ENCODE data around the gene CAPN2.
A peak's percentile ranks its signal among the peaks of the same experiment; 100 is the strongest.

Gene CAPN2

DNA sequence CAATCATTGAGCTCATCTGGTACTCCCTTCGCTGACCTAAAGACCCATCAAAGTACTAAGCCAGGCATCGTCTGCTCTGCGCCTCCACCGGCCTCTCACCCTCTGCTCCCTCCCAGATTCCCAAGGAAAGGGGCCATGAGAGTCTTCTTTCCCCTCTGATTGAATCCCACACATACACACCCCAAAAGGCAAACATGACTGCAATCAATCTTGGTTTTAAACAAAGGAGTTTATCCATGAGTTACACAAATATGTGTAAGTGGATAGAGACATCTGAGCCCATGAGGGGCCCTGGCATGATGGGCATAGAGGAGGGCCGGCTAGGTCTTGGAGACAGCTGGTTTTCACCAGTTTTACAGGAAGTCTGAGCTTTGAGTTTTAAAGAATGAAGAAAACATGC lies 50.9 kb downstream of the CAPN2 start:
- Mint-ChIP-seq H3K36me3 (ENCODE audit: low read depth) (peaks cover 69% of the 10 kb centered on the region), H3K27me3 (ENCODE audit: low read depth) (no peaks in the 10 kb centered on the region), H3K27ac (peak overlapping the region; percentile 31), H3K4me1 (ENCODE audit: low read depth) (no peaks in the 10 kb centered on the region), H3K9me3 (no peaks in the 10 kb centered on the region), H3K4me3 (no peak overlapping the region)
- no peak for DNase-seq (ENCODE audit: low spot score)

DNA sequence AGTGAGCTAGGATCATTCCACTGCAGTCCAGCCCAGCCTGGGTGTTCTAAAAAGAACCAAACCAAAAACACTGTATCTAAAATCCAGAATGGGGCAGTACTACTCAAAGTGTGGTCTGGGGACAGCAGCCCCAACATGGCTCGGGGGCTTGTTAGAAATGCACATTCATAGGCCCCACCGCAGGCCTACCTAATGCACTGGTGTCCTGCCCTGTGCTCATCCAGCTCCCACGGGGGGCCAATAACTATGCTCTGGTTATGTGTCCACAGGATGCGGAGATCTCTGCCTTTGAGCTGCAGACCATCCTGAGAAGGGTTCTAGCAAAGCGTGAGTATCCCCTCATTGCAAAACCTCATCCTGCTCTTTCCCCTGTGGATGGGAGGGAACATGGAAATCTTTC lies 51.5 kb downstream of the CAPN2 start:
- H3K36me3 Mint-ChIP-seq (ENCODE audit: low read depth), result peaks cover 68% of the 10 kb centered on the region
- H3K9me3 Mint-ChIP-seq, result no peaks in the 10 kb centered on the region
- H3K27me3 Mint-ChIP-seq (ENCODE audit: low read depth), result no peaks in the 10 kb centered on the region
- H3K4me1 Mint-ChIP-seq (ENCODE audit: low read depth), result no peaks in the 10 kb centered on the region
- no peak overlapping the region for H3K27ac Mint-ChIP-seq
- H3K4me3 Mint-ChIP-seq, result no peak overlapping the region
- DNase-seq (ENCODE audit: low spot score), result no peak

DNA sequence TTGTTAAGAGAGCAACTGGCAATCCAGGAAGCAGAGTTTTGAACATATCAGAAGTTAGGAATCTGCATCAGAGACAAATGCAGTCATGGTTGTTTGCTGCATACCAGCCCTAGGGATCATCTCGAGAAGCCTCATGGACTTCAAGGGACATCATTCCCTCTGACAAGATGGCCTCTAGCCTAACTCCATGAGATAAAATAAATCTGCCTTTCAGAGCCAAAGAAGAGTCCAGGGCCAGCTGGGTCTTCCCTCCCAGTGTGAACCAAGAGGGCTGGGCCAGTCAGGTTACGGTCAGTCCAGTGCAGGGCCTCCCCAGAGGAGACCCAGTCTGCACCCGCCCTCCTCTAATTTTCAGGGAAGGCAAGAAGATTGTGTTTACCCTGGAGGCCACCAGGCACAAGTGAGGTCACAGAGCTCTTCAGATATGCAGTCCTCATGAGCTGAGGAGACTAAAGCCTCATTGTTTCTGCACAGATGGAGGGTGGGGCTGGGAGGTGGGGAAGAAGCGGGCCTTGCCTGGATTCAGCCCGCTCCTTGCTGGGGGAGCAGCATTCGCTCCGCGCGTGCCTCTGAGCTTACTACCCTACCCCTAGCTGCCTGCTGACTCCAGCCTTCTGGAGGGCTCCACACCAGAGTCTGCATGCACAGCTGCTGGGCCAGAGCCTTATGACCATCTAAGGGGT lies 52.8 kb downstream of the CAPN2 start:
- H3K4me1 Mint-ChIP-seq (ENCODE audit: low read depth), result no peaks in the 10 kb centered on the region
- DNase-seq (ENCODE audit: low spot score), result no peak
- H3K36me3 Mint-ChIP-seq (ENCODE audit: low read depth), result peaks cover 70% of the 10 kb centered on the region
- H3K27ac Mint-ChIP-seq, result no peak overlapping the region
- H3K9me3 Mint-ChIP-seq, result no peaks in the 10 kb centered on the region
- no peaks in the 10 kb centered on the region for H3K27me3 Mint-ChIP-seq (ENCODE audit: low read depth)
- no peak overlapping the region for H3K4me3 Mint-ChIP-seq

DNA sequence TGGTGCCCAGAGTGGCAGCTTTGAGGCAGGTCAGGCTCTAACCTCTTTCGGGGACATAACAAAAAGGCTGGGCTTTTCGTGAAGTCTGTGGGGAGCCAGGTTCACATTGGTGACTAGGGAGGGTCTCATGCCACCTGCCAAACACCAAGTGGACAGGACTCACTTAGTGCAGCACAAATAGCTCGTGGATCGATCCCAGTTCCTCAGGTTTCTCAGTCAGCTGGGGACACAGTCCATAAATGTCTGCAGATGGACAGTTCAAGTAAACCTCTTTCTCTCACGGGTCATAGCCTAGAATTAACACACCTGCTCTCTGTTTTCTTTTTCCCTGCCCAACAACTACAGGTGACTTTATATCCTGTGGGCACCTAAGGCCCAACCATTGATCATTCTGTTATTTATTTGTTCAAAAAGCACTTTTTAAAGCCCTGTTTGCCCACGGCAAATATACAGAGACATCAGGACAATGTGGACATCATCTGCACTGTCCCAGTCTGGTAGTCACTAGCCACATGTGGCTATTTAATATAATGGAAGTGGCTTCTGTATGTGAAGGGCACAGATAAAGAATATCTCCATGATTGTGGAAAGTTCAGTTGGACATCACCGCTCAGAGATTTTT lies 53.5 kb downstream of the CAPN2 start:
- peaks cover 65% of the 10 kb centered on the region for H3K36me3 Mint-ChIP-seq (ENCODE audit: low read depth)

DNA sequence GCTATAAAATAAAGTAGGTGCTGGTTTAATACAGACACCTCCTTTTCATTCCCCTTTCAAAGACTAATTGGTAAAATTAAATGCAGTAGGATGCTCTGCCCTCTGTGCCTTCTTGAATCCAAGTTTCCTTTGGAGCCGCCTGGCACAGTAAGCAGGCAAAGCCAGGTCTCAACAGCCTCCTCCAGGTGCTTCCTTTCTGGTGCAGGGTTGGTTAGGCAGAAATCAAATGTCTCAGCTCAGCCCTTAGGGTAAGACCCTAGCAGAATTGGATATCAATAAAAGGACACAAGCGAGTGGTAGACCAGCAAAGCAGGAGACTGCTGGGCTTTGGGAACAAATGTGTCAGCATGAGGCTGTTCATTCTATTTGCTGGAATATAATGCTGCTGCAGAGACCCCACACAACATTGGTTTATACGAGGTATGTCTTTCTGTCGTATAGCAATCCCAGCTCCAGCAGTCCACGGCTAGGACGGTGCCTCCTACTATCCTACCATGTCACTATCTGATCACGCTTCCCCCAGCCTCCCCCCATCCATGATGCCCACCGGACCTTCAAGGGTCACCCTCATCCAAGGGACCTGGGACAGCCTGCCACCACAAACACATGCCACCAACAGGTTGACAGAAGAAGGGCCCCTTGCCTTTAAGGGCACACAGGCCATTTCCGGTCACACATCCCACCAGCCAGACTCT lies 58.4 kb downstream of the CAPN2 start:
- no peak for DNase-seq (ENCODE audit: low spot score)
- Mint-ChIP-seq H3K27ac (no peak overlapping the region), H3K4me1 (ENCODE audit: low read depth) (peaks cover 4% of the 10 kb centered on the region), H3K4me3 (no peak overlapping the region), H3K9me3 (no peaks in the 10 kb centered on the region), H3K27me3 (ENCODE audit: low read depth) (no peaks in the 10 kb centered on the region), H3K36me3 (ENCODE audit: low read depth) (peaks cover 63% of the 10 kb centered on the region)

More for the DNA sequence above, 53.5 kb downstream of the CAPN2 start:
- Mint-ChIP-seq H3K27me3 (ENCODE audit: low read depth) (no peaks in the 10 kb centered on the region), H3K9me3 (no peaks in the 10 kb centered on the region), H3K27ac (no peak overlapping the region), H3K4me1 (ENCODE audit: low read depth) (no peaks in the 10 kb centered on the region), H3K4me3 (no peak overlapping the region)
- no peak for DNase-seq (ENCODE audit: low spot score)

DNA sequence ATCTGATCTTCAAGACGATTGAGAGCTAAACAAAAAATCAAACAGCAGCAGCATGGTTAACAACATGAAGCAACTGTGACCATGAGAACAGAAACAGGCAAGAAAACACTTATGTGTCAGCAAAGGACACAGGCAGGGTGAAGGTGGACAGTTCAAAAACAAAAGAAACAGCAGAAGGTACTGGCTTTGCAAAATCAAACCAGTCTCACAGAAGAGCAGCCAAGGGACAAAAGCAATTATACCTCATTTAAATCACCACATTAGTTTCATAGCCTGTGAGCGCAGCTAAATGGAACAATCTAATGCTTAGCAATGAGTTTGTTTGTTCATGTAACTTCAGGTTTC lies 59.1 kb downstream of the CAPN2 start:
- Mint-ChIP-seq H3K27ac (no peak overlapping the region), H3K9me3 (no peaks in the 10 kb centered on the region), H3K4me1 (ENCODE audit: low read depth) (peaks cover 10% of the 10 kb centered on the region), H3K27me3 (ENCODE audit: low read depth) (no peaks in the 10 kb centered on the region), H3K4me3 (no peak overlapping the region), H3K36me3 (ENCODE audit: low read depth) (peaks cover 63% of the 10 kb centered on the region)
- DNase-seq (ENCODE audit: low spot score), result no peak

DNA sequence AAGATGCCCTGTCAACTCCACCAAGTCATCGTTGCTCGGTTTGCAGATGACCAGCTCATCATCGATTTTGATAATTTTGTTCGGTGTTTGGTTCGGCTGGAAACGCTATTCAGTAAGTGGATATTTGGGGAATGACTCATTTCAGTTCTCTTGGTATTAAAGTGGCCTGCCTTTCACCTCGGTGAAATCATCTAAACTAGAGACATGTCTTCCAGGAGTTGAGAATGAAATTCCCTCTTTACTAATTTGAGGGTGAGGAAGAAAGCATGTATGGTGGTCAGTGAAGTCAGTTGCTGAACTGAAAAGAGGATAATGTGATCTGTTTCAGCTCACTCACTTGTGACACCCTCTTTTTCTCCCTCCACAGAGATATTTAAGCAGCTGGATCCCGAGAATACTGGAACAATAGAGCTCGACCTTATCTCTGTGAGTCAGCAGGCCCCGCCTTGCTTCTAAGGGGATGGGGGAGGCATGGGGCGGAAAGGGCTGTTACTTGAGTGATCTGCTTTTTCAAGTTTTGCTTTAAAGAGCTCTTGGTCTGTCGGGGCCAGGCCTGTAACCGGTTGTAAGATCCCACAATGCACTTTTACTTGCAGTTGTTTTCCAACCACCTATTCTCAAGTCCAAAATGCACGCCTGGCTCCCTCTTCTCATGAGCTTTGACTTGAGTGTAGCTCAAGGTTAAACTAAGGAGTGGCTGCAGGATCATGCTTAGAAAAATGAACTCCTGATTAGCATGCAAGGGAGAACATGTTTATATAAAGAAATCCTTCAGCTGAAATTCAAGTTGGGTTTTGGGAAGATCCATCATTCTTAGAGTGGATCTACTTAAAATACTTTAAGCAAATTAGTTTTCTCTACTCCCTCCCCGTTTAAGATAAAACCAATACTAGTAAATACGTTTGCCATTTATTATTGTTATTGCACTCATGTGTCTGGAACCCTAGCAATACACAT lies 59.8 kb downstream of the CAPN2 start:
- DNase-seq (ENCODE audit: low spot score), result no peak

DNA sequence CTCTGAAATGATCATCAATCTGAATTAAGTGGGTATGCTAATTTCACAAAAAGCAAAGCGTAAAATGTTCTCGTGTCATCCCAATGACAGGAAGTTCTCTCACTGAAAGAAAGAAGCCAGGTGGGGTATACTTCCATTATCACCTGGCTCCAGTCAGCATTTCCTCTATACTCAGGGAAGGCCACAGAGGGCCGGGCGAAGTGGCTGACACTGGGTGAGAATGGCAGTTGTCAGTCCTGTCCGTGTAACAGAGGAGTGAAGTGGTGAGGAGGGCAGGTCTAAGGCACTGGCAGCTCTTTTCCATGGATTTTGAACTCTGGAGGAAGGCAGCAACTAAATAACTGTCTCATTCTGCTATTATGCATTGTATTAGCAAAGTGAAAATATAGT lies 60.4 kb downstream of the CAPN2 start:
- Mint-ChIP-seq H3K4me3 (no peak overlapping the region), H3K4me1 (ENCODE audit: low read depth) (peaks cover 11% of the 10 kb centered on the region), H3K36me3 (ENCODE audit: low read depth) (peaks cover 65% of the 10 kb centered on the region), H3K27me3 (ENCODE audit: low read depth) (no peaks in the 10 kb centered on the region), H3K9me3 (no peaks in the 10 kb centered on the region), H3K27ac (no peak overlapping the region)
- no peak for DNase-seq (ENCODE audit: low spot score)

More for the DNA sequence above, 59.8 kb downstream of the CAPN2 start:
- Mint-ChIP-seq H3K9me3 (no peaks in the 10 kb centered on the region), H3K27ac (no peak overlapping the region), H3K36me3 (ENCODE audit: low read depth) (peaks cover 61% of the 10 kb centered on the region), H3K27me3 (ENCODE audit: low read depth) (no peaks in the 10 kb centered on the region), H3K4me3 (no peak overlapping the region), H3K4me1 (ENCODE audit: low read depth) (peaks cover 11% of the 10 kb centered on the region)

DNA sequence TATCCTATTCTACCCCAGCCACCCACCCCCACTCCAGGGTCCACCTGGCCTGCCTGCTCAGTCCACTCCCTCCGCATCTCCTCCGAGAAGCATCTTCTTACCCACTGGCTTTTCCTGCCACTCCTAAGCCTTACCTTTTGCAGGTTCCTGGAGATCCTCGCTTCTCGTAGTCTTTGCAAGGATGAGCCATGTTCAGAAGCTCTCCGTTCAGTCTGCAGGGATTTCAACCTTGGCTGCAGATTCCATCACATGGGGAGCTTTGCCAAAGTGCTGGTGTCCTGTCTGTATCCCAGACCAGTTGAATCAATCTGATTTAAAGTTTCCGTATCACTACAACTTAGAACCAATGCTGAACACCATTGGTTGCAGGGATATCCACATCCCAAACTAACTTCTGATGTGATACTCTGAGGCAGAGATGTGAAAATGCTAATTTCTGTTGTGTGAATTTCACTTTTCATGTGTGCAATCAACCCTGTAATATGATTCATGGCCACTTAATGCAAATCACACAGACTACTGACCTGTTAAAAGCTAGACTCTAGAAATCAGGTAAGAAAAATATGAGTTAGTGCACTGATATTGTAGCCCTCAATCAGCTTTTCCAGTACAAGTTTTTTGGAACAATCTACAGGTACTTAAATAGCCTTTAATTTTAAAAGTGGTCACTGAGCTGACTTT lies 61.9 kb downstream of the CAPN2 start:
- peaks cover 11% of the 10 kb centered on the region for H3K4me1 Mint-ChIP-seq (ENCODE audit: low read depth)
- H3K4me3 Mint-ChIP-seq, result no peak overlapping the region
- H3K9me3 Mint-ChIP-seq, result no peaks in the 10 kb centered on the region
- H3K27me3 Mint-ChIP-seq (ENCODE audit: low read depth), result no peaks in the 10 kb centered on the region
- H3K36me3 Mint-ChIP-seq (ENCODE audit: low read depth), result peaks cover 68% of the 10 kb centered on the region
- H3K27ac Mint-ChIP-seq, result no peak overlapping the region
- no peak for DNase-seq (ENCODE audit: low spot score)

DNA sequence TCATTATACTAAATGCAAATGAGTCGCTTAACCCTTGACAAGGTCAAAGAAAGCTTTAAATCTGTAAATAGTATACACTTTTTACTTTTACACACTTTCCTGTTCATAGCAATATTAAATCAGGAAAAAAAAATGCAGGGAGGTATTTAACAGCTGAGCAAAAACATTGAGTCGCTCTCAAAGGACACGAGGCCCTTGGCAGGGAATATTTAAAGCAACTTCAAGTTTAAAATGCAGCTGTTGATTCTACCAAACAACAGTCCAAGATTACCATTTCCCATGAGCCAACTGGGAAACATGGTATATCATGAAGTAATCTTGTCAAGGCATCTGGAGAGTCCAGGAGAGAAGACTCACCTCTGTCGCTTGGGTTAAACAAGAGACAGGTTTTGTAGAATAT lies 62.7 kb downstream of the CAPN2 start:
- no peak for DNase-seq (ENCODE audit: low spot score)
- Mint-ChIP-seq H3K27me3 (ENCODE audit: low read depth) (no peaks in the 10 kb centered on the region), H3K4me1 (ENCODE audit: low read depth) (peaks cover 11% of the 10 kb centered on the region), H3K27ac (no peak overlapping the region), H3K9me3 (no peaks in the 10 kb centered on the region), H3K4me3 (no peak overlapping the region), H3K36me3 (ENCODE audit: low read depth) (peaks cover 62% of the 10 kb centered on the region)

DNA sequence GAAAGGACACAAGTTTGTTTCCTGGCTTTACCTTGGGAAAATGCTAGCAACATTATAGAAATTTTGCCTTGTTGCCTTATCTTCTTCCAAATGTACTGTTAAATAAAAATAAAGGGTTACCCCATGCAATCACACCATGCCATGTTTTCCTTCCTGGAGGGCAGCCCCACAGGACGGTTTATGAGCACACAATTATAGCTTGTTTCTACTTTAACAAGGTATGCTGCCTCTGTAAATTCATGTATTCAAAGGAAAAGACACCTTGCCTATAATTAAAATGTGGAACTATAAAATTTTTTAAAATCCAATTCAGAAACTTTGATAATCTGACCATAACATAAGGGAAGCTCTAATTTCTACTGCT lies 63.4 kb downstream of the CAPN2 start:
- peak overlapping the region; percentile 25 for H3K4me3 Mint-ChIP-seq
- no peaks in the 10 kb centered on the region for H3K9me3 Mint-ChIP-seq
- peaks cover 11% of the 10 kb centered on the region for H3K4me1 Mint-ChIP-seq (ENCODE audit: low read depth)
- peak overlapping the region; percentile 51 for H3K27ac Mint-ChIP-seq
- H3K27me3 Mint-ChIP-seq (ENCODE audit: low read depth), result no peaks in the 10 kb centered on the region
- no peak for DNase-seq (ENCODE audit: low spot score)
- peaks cover 59% of the 10 kb centered on the region for H3K36me3 Mint-ChIP-seq (ENCODE audit: low read depth)

DNA sequence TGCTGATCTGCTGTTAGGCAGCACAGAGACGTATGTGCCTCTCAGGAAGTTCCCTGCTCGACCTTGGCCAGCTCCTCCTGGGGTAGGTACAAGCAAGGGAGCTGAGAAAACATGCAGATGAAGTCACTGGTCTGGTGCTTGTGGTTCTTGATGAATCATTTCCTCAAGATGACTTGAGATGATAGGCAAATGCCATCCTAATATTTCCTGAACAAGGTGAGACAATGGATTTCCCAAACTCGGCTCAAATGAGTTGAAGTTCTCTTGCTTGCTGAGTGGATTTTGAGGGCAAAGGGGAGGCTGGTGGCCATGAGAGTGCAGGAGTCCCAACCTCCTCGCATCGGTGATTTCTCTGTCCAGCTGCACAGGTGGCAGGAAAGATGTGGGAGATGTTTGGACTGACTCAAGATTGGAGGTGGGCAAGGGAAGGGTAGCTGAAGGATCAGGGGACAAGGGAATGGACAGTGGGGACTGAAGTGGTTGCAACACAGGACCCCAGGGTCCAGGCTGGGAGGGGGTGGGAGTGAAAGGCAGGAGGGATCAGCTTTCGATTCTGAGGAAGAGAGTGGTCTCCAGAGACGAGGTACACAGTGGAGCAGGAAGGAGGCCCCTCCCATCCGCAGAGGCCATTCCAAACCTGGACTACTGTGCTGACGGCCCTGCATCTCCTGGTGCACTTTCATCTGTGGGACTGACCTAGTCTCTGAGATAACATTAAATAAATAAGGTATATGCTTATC lies 63.9 kb downstream of the CAPN2 start:
- H3K9me3 Mint-ChIP-seq, result no peaks in the 10 kb centered on the region
- peaks cover 11% of the 10 kb centered on the region for H3K4me1 Mint-ChIP-seq (ENCODE audit: low read depth)
- H3K27ac Mint-ChIP-seq, result peak overlapping the region; percentile 51
- peak overlapping the region; percentile 25 for H3K4me3 Mint-ChIP-seq
- H3K27me3 Mint-ChIP-seq (ENCODE audit: low read depth), result no peaks in the 10 kb centered on the region
- DNase-seq (ENCODE audit: low spot score), result peak; percentile 44
- peaks cover 60% of the 10 kb centered on the region for H3K36me3 Mint-ChIP-seq (ENCODE audit: low read depth)
